HL-60/S4 treated with phorbol 12-myristate 13-acetate at 8.2 ng/mL for 4 days and 3 days (cell line): Measurements from ENCODE around the gene TMIGD3.
"Not testable (repeated sequence)": the region's sequence is repeated elsewhere in the genome, so short reads cannot be mapped to it uniquely, and the experiment has no call there.

Source experiments
- in situ Hi-C: fragments of 300-500 bp; cut with MboI; formaldehyde crosslinking; loops from 2 replicates; pipeline ENCODE4 v1.15.0; 2022; ENCODE audit warnings: low sequenced_read_pairs

The TMIGD3 gene

DNA sequence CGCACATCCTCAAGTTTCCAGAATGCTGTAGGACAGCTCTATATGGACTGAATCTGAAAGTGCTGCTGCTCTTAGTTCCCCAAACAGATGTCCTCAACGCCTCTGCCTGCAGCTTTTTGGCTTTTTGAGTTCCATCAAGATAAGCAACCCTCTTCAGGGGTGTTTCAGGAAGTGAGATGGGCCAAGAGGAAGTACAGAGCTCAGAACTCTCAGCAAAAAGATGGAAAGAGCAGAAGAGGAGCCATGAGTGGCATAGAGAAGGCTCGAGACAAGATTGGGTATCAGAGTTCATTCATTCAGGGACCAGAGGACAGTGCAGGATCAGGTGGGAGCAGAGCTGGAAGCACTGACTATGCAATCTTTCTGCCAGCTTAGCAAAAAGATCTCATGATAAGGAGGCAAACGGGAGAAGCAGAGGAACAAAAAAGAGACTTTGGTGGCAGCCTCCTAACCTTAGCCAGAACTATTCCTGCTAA is at the start of gene TMIGD3, which contains the start of gene ADORA3:
TSS of gene TMIGD3 (minus strand) at position 49 of the 476 bp plus-strand sequence. CDS start 279 bp downstream, outside the sequence.
TSS of gene ADORA3 (minus strand) at position 49 of the 476 bp plus-strand sequence. CDS start 279 bp downstream, outside the sequence.
- in situ Hi-C loops, result loop anchor here (25.0 kb wide), 1 partner anchor 109 kb away; the partner anchor contains the start of gene RAP1A

- in situ Hi-C loops, result no loop called here
These were observed 49.8 kb upstream of the TMIGD3 start for GRCh38 chr1:111553196-111553595.

DNA sequence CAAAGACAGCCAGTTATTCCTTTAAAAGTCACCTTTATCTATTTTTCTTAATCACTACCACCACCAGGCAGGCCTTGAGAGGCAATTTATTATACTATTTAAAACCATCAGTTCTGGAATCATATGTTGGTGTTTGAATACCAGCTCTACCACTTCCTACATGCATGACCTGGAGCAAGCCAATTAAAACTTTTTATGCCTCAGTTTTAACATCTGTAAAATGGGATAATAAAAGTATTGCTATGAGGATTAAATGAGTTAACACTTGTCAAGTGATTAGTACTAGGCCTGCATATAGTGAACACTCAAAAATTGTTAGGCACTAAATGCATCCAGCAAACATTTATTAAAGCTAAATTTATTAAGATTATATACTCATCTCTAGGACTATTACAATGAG is 49.2 kb upstream of the TMIGD3 start:
- in situ Hi-C loops, result no loop called here

GRCh38 chr1:111551623-111552411 is 48.4 kb upstream of the TMIGD3 start:
- in situ Hi-C loops, result no loop called here

DNA sequence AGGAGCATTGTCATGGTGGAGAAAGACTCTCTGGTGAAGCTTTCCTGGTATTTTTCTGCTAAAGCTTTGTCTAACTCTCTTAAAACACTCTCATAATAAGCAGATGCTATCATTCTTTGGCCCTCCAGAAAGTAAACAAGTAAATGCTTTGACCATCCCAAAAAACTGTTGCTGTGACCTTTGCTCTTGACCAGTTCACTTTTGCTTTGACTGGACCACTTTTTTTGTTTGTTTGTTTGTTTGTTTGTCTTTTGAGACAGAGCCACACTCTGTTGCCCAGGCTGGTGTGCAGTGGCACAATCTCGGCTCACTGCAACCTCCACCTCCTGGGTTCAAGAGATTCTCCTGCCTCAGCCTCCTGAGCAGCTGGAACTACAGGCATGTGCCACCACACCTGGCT is 44.4 kb upstream of the TMIGD3 start:
- in situ Hi-C loops, result not testable (repeated sequence)

GRCh38 chr1:111542187-111542586 is 38.8 kb upstream of the TMIGD3 start:
- in situ Hi-C loops, result no loop called here

DNA sequence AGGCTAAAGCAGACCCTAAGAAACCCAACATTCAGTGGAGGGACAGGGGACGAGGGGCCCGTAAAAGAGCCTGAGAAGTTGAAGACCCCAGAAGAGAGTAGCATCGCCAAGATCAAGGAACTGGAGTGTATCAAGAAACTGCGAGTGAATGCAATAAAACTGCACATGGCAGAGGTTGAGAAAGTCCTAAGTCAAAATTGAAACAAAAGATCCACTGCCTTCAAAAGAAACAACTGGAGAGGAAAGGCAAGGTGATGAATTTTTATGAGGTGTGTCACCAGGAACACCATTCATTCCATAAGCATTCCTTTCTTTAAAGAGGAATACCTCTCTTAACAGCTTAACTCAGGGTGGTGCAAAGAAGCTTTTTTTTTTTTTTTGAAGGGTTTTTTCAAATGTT is 38.3 kb upstream of the TMIGD3 start:
- in situ Hi-C loops, result no loop called here

DNA sequence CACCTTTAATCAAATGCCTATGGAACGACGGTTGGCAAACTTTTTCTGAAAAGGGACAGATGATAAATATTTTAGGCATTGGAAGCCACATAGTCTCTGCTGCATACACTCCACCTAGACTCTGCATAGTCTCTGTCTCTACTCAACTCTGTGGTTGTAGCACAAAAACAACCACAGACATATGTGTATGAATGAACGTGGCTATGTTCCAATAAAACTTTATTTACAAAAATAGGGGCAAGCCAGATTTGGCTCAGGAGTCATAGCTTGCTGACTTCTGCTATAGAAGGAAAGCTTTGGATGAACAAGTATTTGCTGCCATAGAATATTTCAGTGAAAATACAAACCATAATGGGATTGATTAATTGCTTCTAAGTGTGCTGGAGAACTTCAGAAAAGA is 37.5 kb upstream of the TMIGD3 start:
- in situ Hi-C loops, result no loop called here

DNA sequence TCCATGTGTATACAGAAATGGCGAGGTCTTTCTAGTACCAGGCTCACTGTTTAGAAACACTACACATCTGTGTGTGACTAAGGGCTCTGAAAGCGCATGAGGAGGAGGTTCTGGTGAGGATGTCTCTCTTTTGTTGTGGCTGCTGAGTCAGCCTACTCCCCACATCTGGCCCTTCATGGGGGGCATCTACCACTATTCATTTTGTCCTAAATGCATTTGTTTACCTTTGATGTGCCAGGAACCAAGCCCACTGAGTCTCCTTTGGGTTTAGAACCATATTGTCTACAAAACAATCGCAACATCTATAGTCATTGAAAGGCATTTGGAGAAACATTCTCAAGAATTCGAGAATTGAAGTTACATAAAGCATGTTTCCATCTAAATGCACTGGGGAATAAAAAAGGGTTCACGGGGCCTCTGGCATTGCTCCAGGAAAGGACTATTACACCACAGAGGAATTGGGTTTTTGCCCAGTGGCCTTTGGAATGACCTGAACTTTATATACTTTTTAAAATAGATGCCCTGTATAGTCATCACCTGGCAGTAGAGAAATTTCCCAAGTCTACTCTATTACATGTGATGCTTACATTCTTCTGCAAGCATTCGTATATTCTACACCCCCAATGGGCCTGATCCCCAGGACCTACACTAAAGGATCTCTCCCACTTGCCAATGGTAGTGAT is 35.1 kb upstream of the TMIGD3 start:
- in situ Hi-C loops, result no loop called here

GRCh38 chr1:111535256-111536191 is 32.1 kb upstream of the TMIGD3 start:
- in situ Hi-C loops, result no loop called here

GRCh38 chr1:111520053-111520452 is 16.6 kb upstream of the TMIGD3 start:
- in situ Hi-C loops, result loop anchor here (25.0 kb wide), 1 partner anchor 92 kb away; the partner anchor contains the start of gene RAP1A

DNA sequence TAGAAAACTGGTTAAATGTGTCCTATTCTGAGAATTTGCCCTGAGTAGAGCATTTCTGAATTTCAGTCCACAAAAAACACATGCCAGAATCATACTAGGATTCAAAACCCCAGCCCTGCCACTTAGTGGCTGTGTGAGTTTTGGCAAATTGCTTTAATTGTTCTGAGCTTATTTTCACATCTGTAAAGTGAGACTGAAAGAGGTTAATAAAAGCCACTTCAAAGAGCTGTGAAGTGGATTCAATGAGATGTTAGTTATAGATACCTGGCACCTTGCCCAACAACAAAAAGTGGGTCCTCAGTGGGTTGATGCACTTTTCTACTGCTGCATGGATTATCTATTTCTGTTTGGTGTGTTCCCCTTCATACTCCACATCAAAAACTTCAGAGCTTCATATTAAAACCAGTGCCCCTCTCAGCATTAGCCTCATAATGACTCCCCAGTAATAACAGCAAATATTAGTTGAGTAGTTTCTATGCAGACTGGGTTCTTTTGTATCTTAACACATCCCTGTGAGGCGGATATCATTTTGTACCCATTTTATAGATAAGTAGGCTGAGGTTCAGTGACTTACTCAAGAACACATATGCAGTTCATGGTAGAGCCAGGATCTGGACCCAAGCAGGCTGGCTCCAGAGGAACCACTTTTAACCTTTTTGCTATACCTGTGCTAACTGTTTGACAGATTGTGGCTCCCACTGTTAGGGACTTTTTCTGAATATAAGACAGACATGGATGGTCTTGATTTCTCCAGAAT is 14.2 kb upstream of the TMIGD3 start:
- in situ Hi-C loops, result loop anchor here (25.0 kb wide), 1 partner anchor 95 kb away; the partner anchor contains the start of gene RAP1A

DNA sequence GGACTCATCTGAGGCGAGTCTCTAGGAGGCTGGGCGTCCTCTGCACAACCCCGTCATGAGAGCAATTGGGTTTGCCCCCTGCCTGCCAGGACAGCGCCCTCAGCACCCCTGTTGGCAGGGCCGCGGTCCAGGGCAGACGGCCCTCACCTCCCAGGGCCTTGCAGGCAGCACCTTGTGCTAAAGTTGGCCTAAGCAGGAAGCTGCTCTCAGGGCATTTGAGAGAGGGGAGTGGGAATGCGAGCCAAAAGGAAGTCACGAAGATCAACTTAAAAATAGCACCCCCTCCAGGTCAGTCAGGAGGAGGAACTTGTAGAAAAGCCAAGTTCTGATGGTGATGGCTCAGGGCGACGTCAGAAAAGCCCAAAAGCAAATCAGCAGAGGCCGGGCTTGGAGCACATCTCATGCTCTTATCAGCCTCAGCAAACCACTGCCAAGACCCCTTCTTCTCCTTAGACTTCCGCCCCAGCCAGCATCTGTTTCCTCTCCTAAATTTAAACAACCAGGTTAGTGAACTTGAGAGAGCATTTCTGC is 12.6 kb upstream of the TMIGD3 start:
- in situ Hi-C loops, result loop anchor here (25.0 kb wide), 1 partner anchor 96 kb away; the partner anchor contains the start of gene RAP1A

DNA sequence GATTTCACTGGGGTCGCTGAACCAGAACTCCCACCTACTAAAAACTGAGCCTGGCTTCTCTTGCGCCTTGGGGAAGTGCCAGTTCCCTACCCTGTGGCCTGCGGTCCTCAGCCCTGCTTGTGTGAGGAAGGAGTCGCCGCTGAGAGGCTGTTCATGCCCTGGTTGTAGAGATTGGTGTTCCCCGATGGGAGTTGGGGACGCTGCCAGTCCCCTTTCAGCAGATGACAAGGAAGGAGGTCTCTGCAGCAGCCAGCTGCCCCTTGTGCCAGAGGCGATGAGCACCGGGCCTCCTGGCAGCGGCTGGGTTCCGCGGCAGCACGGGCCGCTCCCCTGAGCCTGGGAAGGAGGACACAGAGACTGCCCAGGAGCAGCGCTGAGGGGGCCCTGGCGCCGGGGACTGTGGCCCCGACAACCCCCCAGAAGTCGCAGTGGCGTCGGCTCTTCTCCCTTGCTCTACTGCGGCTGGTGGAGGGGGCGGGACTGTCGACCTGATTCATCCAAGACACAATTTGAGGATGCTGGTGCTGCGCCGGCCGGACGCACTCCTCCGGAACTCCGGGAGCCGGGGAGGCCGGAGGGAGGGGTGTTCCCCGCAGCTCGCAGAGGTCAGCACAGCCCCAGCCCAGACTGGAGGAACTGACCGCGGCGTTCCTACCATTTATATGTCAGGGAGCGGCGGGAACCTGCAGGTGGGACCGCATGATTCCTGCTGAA is 12.0 kb upstream of the TMIGD3 start:
- in situ Hi-C loops, result loop anchor here (25.0 kb wide), 1 partner anchor 97 kb away; the partner anchor contains the start of gene RAP1A

DNA sequence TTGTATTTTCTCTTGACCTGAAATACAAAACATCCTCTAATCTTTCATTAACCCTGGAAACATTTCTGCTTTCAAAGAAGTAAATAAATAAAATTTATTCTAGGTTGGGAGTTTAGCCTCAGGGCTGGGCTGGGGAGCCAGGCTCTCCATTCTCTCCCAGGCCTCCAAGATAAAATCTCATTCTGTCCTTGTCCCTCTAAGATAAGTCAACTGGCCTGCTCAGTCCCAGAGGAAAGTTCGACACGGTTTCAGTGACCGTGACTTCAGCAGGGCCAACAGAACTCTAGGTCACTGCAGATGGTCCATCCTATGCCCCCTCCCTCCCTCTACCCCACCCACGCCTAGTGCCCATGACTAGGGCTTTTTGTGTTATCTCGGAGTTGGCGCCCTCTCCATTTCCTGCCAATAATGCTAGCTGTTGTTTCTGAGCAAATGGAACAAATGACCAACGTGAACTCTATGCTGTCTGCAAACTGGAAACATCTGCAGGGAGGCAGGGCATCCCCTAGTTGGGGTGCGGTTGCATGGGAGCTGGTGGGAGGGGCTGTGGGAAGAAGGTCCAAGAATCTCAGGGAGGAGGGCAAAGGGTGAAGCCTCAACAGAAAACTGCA is 10.1 kb upstream of the TMIGD3 start:
- in situ Hi-C loops, result loop anchor here (25.0 kb wide), 1 partner anchor 99 kb away; the partner anchor contains the start of gene RAP1A

- in situ Hi-C loops, result loop anchor here (25.0 kb wide), 1 partner anchor 99 kb away; the partner anchor contains the start of gene RAP1A
These were observed 9.5 kb upstream of the TMIGD3 start for GRCh38 chr1:111512931-111513330.

DNA sequence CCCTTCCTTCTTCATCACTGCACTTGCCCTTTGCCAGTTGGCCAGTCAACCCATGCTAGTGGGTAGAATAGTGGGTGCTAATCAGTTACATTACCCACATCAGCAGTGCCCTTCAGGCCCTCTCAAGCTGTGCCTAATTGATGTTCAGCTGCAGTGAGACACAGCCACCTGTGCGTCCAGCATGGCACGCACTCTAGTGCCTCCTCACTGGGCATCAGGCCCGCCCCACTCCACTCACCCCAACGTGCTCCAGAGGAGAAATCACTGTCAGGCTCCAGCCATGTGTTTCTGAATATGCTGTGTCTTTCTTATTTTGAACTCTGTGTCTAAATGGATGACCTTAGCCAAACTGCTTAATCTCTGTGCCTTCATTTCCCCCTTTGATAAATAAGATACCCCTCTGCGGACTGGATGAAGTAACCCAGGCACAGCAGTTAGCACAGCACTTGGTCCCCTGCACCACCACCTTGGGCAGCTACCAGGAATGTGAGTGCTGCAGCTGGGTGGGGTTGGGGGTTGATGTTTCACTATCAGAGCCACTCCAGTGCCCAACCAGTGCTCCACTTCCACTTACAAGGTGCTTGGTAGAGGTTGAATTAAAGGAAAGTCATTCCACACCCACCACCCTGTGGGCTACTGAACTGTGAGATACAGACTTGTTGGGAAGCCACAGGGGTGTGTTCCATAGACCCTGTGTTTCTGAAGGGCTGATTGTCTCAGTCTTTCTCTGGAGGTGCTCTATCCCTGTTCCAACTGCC is 8.9 kb upstream of the TMIGD3 start:
- in situ Hi-C loops, result loop anchor here (25.0 kb wide), 1 partner anchor 100 kb away; the partner anchor contains the start of gene RAP1A
